ENCODE data around the gene SELENOM. TPM values are rescaled to one million over a fixed set of nuclear protein-coding genes. Genes with fewer than 3 reads are reported as not detected.

Gene SELENOM
- total and polyA plus RNA-seq, 2 of the 8 experiments (the other 6 are each of a cell fraction or from before 2014, with no cell fraction given): 22.7 to 40.0 TPM

GRCh38 chr22:31153357-31153756 lies 46.0 kb upstream of the SELENOM start:
- Histone ChIP-seq H3K79me2 (ENCODE audit: control insufficient read depth in 1 of 2, insufficient read depth in 2 of 2, low read length in 2 of 2) (no peaks in the 10 kb centered on the region), H3K23ac (ENCODE audit: insufficient read length) (no peak overlapping the region), H2BK5ac (ENCODE audit: low read depth, low read length) (no peak overlapping the region), H4K91ac (replicated peaks; ENCODE audit: insufficient read length, low read length) (no peak overlapping the region), H2AFZ (ENCODE audit: low read length) (no peak overlapping the region), H3K4me3 (ENCODE audit: extremely low read depth in 1 of 4, insufficient read depth in 2 of 4, low read depth in 3 of 4, low read length in 4 of 4) (no peak overlapping the region), H2AK5ac (ENCODE audit: low read depth, low read length) (no peak overlapping the region), H2BK20ac (ENCODE audit: low read length) (no peak overlapping the region), H3K23me2 (ENCODE audit: low read depth, low read length) (no peaks in the 10 kb centered on the region), H3K4me1 (replicated peaks in 1 of 4; ENCODE audit: control insufficient read depth in 3 of 4, insufficient read depth in 4 of 4, low read length in 3 of 4) (no peaks in the 10 kb centered on the region; a peak in 1 of 7 replicates), H3K4me2 (ENCODE audit: insufficient read depth in 1 of 2, low read depth in 2 of 2, low read length in 2 of 2) (no peak overlapping the region), H3K79me1 (ENCODE audit: low read depth, low read length) (no peaks in the 10 kb centered on the region), H2BK15ac (ENCODE audit: low read length) (no peak overlapping the region), H4K20me1 (replicated peaks in 1 of 2; ENCODE audit: control insufficient read depth in 1 of 2, insufficient read depth in 2 of 2, low read length in 2 of 2) (no peaks in the 10 kb centered on the region), H4K5ac (ENCODE audit: insufficient read length, low read depth, low read length) (no peak overlapping the region), H3K14ac (ENCODE audit: insufficient read length) (no peak overlapping the region), H3K4ac (replicated peaks; ENCODE audit: insufficient read length, low read depth, low read length) (no peak overlapping the region), H3K9me3 (ENCODE audit: insufficient read depth in 2 of 2, low read depth in 1 of 2, low read length in 1 of 2) (no peaks in the 10 kb centered on the region), H3K9ac (replicated peaks in 1 of 4; ENCODE audit: extremely low read depth in 1 of 4, low read depth in 3 of 4, low read length in 3 of 4) (no peak overlapping the region), H4K8ac (ENCODE audit: extremely low read depth, insufficient read depth, low read length) (no peak overlapping the region), H3K27ac (ENCODE audit: low read depth, low read length) (no peak overlapping the region), H3K27me3 (replicated peaks in 1 of 4; ENCODE audit: control insufficient read depth in 3 of 4, extremely low read depth in 1 of 4, insufficient read depth in 3 of 4, low read length in 3 of 4) (peaks cover 0 to 18% (median 4%) of the 10 kb centered on the region in 4 experiments; a peak in 5 of 7 replicates), H2BK12ac (ENCODE audit: low read depth, low read length) (no peak overlapping the region), H3K36me3 (ENCODE audit: control insufficient read depth in 2 of 4, insufficient read depth in 4 of 4, low read length in 3 of 4) (no peaks in the 10 kb centered on the region), H3K18ac (ENCODE audit: extremely low read depth, low read length) (no peak overlapping the region), H3K56ac (replicated peaks; ENCODE audit: insufficient read length, low read depth, low read length) (no peak overlapping the region), H2BK120ac (replicated peaks; ENCODE audit: low read depth, low read length) (no peak overlapping the region)
- FAIRE-seq: no peak
- WGBS, 2 experiments (ENCODE audit: extremely low coverage in 1 of 2, insufficient coverage in 1 of 2, insufficient read length in 1 of 2, insufficient replicate concordance in 2 of 2, low coverage in 1 of 2, low lambda C conversion rate in 2 of 2, missing lambda C conversion rate in 1 of 2): 80% methylated on average over 3 of the region's 3 CpGs; no CpG with 5 or more reads in 1 of the 2 experiments
- TF ChIP-seq POU5F1 (IDR thresholded peaks at IDR 0.05; ENCODE audit: low read depth, low read length) (no peak), SIRT6 (IDR thresholded peaks at IDR 0.05; ENCODE audit: low read length) (no peak), YY1 (IDR thresholded peaks at IDR 0.05; ENCODE audit: low read depth, low read length) (no peak), SUZ12 (IDR thresholded peaks at IDR 0.05; ENCODE audit: low read length) (no peak), TAF7 (optimal IDR thresholded peaks at IDR 0.05; ENCODE audit: borderline replicate concordance, low read depth, low read length) (no peak), TEAD4 (IDR thresholded peaks at IDR 0.05; ENCODE audit: low read depth, low read length) (no peak), KDM1A (IDR thresholded peaks at IDR 0.05; ENCODE audit: borderline replicate concordance, low read length) (no peak), EZH2 (IDR thresholded peaks at IDR 0.05; ENCODE audit: low read depth, low read length, severe bottlenecking) (no peak), TCF12 (IDR thresholded peaks at IDR 0.05; ENCODE audit: low read depth, low read length) (no peak), NANOG (IDR thresholded peaks at IDR 0.05; ENCODE audit: insufficient read depth, low read depth, low read length, poor library complexity, severe bottlenecking) (no peak), JUND (IDR thresholded peaks at IDR 0.05; ENCODE audit: low read length) (no peak), CHD2 (IDR thresholded peaks at IDR 0.05; ENCODE audit: low read length) (no peak), KDM4A (IDR thresholded peaks at IDR 0.05; ENCODE audit: low read depth, low read length, severe bottlenecking) (no peak)
- TF ChIP-seq, protein P1, sequence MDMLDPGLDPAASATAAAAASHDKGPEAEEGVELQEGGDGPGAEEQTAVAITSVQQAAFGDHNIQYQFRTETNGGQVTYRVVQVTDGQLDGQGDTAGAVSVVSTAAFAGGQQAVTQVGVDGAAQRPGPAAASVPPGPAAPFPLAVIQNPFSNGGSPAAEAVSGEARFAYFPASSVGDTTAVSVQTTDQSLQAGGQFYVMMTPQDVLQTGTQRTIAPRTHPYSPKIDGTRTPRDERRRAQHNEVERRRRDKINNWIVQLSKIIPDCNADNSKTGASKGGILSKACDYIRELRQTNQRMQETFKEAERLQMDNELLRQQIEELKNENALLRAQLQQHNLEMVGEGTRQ (IDR thresholded peaks at IDR 0.05; ENCODE audit: low read length): no peak
- CTCF ChIA-PET (ENCODE audit: partially characterized antibody): interaction anchor here (0.5 to 11.9 kb wide), 10 partner anchors 10 to 554 kb away, joined by 3 to 124 read pairs (median 4); partner anchors contain the start of genes PLA2G3 and SELENOM
- POLR2A ChIA-PET (ENCODE audit: partially characterized antibody): interaction anchor here (0.7 kb wide), 1 partner anchor 26 kb away, joined by 3 read pairs; no protein-coding TSS in a partner anchor
- no peak for DNase-seq (ENCODE audit: low read depth in 1 of 2, low spot score in 2 of 2)
